ENCODE data around the gene GBP3.

- TF ChIP-seq, protein P1, sequence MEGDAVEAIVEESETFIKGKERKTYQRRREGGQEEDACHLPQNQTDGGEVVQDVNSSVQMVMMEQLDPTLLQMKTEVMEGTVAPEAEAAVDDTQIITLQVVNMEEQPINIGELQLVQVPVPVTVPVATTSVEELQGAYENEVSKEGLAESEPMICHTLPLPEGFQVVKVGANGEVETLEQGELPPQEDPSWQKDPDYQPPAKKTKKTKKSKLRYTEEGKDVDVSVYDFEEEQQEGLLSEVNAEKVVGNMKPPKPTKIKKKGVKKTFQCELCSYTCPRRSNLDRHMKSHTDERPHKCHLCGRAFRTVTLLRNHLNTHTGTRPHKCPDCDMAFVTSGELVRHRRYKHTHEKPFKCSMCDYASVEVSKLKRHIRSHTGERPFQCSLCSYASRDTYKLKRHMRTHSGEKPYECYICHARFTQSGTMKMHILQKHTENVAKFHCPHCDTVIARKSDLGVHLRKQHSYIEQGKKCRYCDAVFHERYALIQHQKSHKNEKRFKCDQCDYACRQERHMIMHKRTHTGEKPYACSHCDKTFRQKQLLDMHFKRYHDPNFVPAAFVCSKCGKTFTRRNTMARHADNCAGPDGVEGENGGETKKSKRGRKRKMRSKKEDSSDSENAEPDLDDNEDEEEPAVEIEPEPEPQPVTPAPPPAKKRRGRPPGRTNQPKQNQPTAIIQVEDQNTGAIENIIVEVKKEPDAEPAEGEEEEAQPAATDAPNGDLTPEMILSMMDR (IDR thresholded peaks at IDR 0.05; ENCODE audit: low read depth, low read length, missing input control), result no peak
- TF ChIP-seq, protein P2, sequence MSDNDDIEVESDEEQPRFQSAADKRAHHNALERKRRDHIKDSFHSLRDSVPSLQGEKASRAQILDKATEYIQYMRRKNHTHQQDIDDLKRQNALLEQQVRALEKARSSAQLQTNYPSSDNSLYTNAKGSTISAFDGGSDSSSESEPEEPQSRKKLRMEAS (IDR thresholded peaks at IDR 0.05), result no peak
- TF ChIP-seq GABPA (IDR thresholded peaks at IDR 0.05 in 1 of 2, conservative IDR thresholded peaks at IDR 0.05 in 1 of 2) (no peak), YY1 (IDR thresholded peaks at IDR 0.05) (peak; percentile 71), JUND (IDR thresholded peaks at IDR 0.05) (peak; percentile 30 to 69), FOXA1 (IDR thresholded peaks at IDR 0.05) (peak; percentile 98), REST (IDR thresholded peaks at IDR 0.05) (peak; percentile 77)
- TF ChIP-seq, protein P3, sequence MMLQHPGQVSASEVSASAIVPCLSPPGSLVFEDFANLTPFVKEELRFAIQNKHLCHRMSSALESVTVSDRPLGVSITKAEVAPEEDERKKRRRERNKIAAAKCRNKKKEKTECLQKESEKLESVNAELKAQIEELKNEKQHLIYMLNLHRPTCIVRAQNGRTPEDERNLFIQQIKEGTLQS (IDR thresholded peaks at IDR 0.05), result no peak
These were observed at the start of gene GBP3 for GRCh38 chr1:89022167-89022959.
